Spleen (tissue), 11 donors: ENCODE measurements around the gene GDF2. TPM values are rescaled to one million over a fixed set of nuclear protein-coding genes. Genes with fewer than 3 reads are reported as not detected.

Source experiments
- DNase-seq: peaks from one replicate; pipeline ENCODE4 v3.0.0-alpha.2; 2020
- H3K27ac ChIP-seq, 8 donors: fragments of 200-600 bp; sonication (generic) in 7 of 8; 1 replicate in 4 of 8; 2 replicates in 4 of 8; pipeline versions ENCODE4 v1.5.0 to v1.8.0; 2016 to 2021; ENCODE audit warnings: inconsistent platforms in 4 of 8, mild to moderate bottlenecking in 4 of 8, moderate library complexity in 1 of 8
- H3K27me3 ChIP-seq, 7 donors: fragments of 200-600 bp; sonication (generic) in 6 of 7; replicated peaks in 1 of 7; 1 replicate in 4 of 7; 2 replicates in 3 of 7; pipeline versions ENCODE4 v1.5.0 to v1.8.0; 2016 to 2021; ENCODE audit warnings: inconsistent platforms in 3 of 7, mild to moderate bottlenecking in 1 of 7
- H3K36me3 ChIP-seq, 6 donors: fragments of 200-600 bp; sonication (generic) in 5 of 6; 1 replicate in 4 of 6; 2 replicates in 2 of 6; pipeline versions ENCODE4 v1.5.0 to v1.8.0; 2016 to 2021; ENCODE audit warnings: inconsistent platforms in 2 of 6
- H3K4me1 ChIP-seq, 6 donors: fragments of 200-600 bp; sonication (generic) in 5 of 6; 1 replicate in 3 of 6; 2 replicates in 3 of 6; pipeline versions ENCODE4 v1.5.0 to v1.8.0; 2016 to 2021; ENCODE audit warnings: inconsistent platforms in 3 of 6
- H3K4me3 ChIP-seq, 8 donors: fragments of 200-600 bp; sonication (generic) in 7 of 8; 1 replicate in 4 of 8; 2 replicates in 4 of 8; pipeline versions ENCODE4 v1.5.0 to v1.8.0; 2016 to 2021; ENCODE audit warnings: inconsistent platforms in 4 of 8, mild to moderate bottlenecking in 4 of 8, moderate library complexity in 2 of 8
- H3K9me3 ChIP-seq, 8 donors: fragments of 200-600 bp; sonication (generic) in 7 of 8; 1 replicate in 4 of 8; 2 replicates in 4 of 8; pipeline versions ENCODE4 v1.5.0 to v1.8.0; 2016 to 2021; ENCODE audit warnings: inconsistent platforms in 4 of 8
- POLR2A ChIP-seq, 3 donors: fragments of 450-650 bp; IDR thresholded peaks; one replicate each; pipeline ENCODE4 v1.5.1; 2017; ENCODE audit warnings: antibody characterized with exemption in 3 of 3, mild to moderate bottlenecking in 1 of 3
- POLR2AphosphoS5 ChIP-seq, 3 donors: sonication (generic); formaldehyde crosslinking; IDR thresholded peaks; one replicate each; pipeline ENCODE4 v1.5.1; 2017; ENCODE audit warnings: antibody characterized with exemption in 3 of 3
- WGBS, 5 donors: extraction: QIAGEN DNeasy Blood & Tissue Kit in 3 of 5; methylation state at CpG; one replicate each; pipeline versions ENCODE4 v1.1.5 to v1.1.7; 2013 to 2018; 5-methylcytosine and 5-hydroxymethylcytosine counted together
- intact Hi-C: fragments of 100-400 bp; cut with DNase I; formaldehyde crosslinking; loops from one replicate; pipeline ENCODE4 v1.15.0; 2023; ENCODE audit warnings: low total_unique reads
- polyA plus RNA-seq, 3 donors: library from polyadenylated mRNA; stranded (reverse); fragments of 200-250 nt; gene quantifications; one replicate each; pipeline ENCODE4 v1.2.1, GENCODE V29; 2013
- total RNA-seq, 7 donors: library from RNA; depleted of rRNA in 3 of 7; stranded (reverse); fragments of >200 nt in 3 of 7; fragmentation: NEBNext Ultra II Directional in 4 of 7; extraction: Animal tissue kit (Norgen Biotek cat#: 25700) in 4 of 7; gene quantifications; one replicate each; pipeline versions ENCODE4 v1.1.0 to v1.2.1, GENCODE V29; 2016 to 2021
- TF ChIP-seq, protein P1 (sequence below), 11 experiments: fragments of 200-600 bp in 7 of 11; fragments of 450-650 bp in 4 of 11; sonication (generic) in 4 of 11; IDR thresholded peaks in 8 of 11; conservative IDR thresholded peaks in 3 of 11; 1 replicate in 7 of 11; 2 replicates in 4 of 11; pipeline versions ENCODE4 v1.4.0 to v1.8.0; 2016 to 2021; ENCODE audit warnings: antibody characterized with exemption in 11 of 11, inconsistent platforms in 4 of 11, mild to moderate bottlenecking in 1 of 11
- donor health status: healthy with polysubstance abuse.
- donor health status: DM: no; HTN: no; CAD: no; lungs with moderate emphysema.
- donor health status: DM: no; HTN: no; CAD: no.
- donor health status: Bipolar disorder and iron deficiency.
- donor health status: healthy.
- donor health status: DM: no; HTN: no; CAD: no.
- donor health status: DM: yes; HTN: yes; CAD: no.

GDF2 gene
- total and polyA plus RNA-seq, 10 donors: not detected

DNA sequence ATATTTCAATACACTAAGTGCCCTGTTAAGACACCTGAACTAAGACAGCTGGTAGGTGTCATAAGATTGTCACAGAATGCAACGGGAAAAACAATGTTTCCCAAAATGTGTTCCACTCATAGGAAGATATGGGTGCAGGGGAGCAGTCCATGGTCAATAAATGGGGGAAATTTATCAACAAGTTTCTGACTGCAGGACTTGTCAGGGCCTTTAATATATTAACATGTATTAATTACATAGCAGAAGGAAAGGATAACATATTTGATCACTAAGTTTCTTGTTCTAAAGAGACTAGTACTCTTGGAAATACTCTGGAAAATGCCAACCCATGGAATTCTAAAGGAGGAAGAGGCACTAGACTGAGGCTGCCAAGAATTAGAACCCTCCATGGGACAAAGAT, 32.6 kb downstream of the GDF2 start:
- H3K4me1 ChIP-seq: no peaks in the 10 kb centered on the region
- H3K27me3 ChIP-seq: no peaks in the 10 kb centered on the region
- intact Hi-C loops: no loop called here
- no peaks in the 10 kb centered on the region for H3K36me3 ChIP-seq
- no peak overlapping the region for H3K4me3 ChIP-seq
- H3K9me3 ChIP-seq: no peaks in the 10 kb centered on the region
- DNase-seq: no peak
- H3K27ac ChIP-seq: no peak overlapping the region
- TF ChIP-seq POLR2A (IDR thresholded peaks at IDR 0.05) (no peak), POLR2AphosphoS5 (IDR thresholded peaks at IDR 0.05) (no peak)
- TF ChIP-seq, protein P1, sequence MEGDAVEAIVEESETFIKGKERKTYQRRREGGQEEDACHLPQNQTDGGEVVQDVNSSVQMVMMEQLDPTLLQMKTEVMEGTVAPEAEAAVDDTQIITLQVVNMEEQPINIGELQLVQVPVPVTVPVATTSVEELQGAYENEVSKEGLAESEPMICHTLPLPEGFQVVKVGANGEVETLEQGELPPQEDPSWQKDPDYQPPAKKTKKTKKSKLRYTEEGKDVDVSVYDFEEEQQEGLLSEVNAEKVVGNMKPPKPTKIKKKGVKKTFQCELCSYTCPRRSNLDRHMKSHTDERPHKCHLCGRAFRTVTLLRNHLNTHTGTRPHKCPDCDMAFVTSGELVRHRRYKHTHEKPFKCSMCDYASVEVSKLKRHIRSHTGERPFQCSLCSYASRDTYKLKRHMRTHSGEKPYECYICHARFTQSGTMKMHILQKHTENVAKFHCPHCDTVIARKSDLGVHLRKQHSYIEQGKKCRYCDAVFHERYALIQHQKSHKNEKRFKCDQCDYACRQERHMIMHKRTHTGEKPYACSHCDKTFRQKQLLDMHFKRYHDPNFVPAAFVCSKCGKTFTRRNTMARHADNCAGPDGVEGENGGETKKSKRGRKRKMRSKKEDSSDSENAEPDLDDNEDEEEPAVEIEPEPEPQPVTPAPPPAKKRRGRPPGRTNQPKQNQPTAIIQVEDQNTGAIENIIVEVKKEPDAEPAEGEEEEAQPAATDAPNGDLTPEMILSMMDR (IDR thresholded peaks at IDR 0.05 in 8 of 11, conservative IDR thresholded peaks at IDR 0.05 in 3 of 11): no peak
- WGBS, 5 donors: 60 to 91% (median 79%) methylated on average over 1 of the region's 1 CpG

- DNase-seq: no peak
- H3K36me3 ChIP-seq: no peaks in the 10 kb centered on the region
- H3K27ac ChIP-seq: no peak overlapping the region
- H3K4me3 ChIP-seq: no peak overlapping the region
- 70 to 89% (median 80%) methylated on average over 5 of the region's 5 CpGs for WGBS, 5 donors
- H3K9me3 ChIP-seq: no peaks in the 10 kb centered on the region
- no peaks in the 10 kb centered on the region for H3K4me1 ChIP-seq
- no peaks in the 10 kb centered on the region for H3K27me3 ChIP-seq
- intact Hi-C loops: no loop called here
- no peak for TF ChIP-seq POLR2A (IDR thresholded peaks at IDR 0.05)
- TF ChIP-seq, protein P1 (IDR thresholded peaks at IDR 0.05 in 8 of 11, conservative IDR thresholded peaks at IDR 0.05 in 3 of 11): no peak
Observed at GRCh38 chr10:47356708-47357107, 34.5 kb downstream of the GDF2 start.

- DNase-seq: no peak
- intact Hi-C loops: no loop called here
- Histone ChIP-seq H3K4me3 (no peak overlapping the region), H3K27me3 (no peaks in the 10 kb centered on the region), H3K4me1 (no peaks in the 10 kb centered on the region), H3K27ac (no peak overlapping the region), H3K36me3 (no peaks in the 10 kb centered on the region), H3K9me3 (no peaks in the 10 kb centered on the region)
- TF ChIP-seq POLR2A (IDR thresholded peaks at IDR 0.05) (no peak), POLR2AphosphoS5 (IDR thresholded peaks at IDR 0.05) (no peak)
- TF ChIP-seq, protein P1 (IDR thresholded peaks at IDR 0.05 in 8 of 11, conservative IDR thresholded peaks at IDR 0.05 in 3 of 11): no peak
- 86 to 94% (median 92%) methylated on average over 1 to 12 of the region's 12 CpGs for WGBS, 5 donors
Observed at GRCh38 chr10:47357131-47357582, 34.9 kb downstream of the GDF2 start.

GRCh38 chr10:47357911-47358310, 35.7 kb downstream of the GDF2 start:
- intact Hi-C loops: no loop called here
- WGBS, 5 donors: 90 to 97% (median 92%) methylated on average over 3 of the region's 3 CpGs
- no peaks in the 10 kb centered on the region for H3K27me3 ChIP-seq
- no peak overlapping the region for H3K4me3 ChIP-seq
- H3K27ac ChIP-seq: no peak overlapping the region
- H3K4me1 ChIP-seq: no peaks in the 10 kb centered on the region
- H3K9me3 ChIP-seq: no peaks in the 10 kb centered on the region
- no peaks in the 10 kb centered on the region for H3K36me3 ChIP-seq
- no peak for DNase-seq
- TF ChIP-seq POLR2AphosphoS5 (IDR thresholded peaks at IDR 0.05) (no peak), POLR2A (IDR thresholded peaks at IDR 0.05) (no peak)
- TF ChIP-seq, protein P1 (IDR thresholded peaks at IDR 0.05 in 8 of 11, conservative IDR thresholded peaks at IDR 0.05 in 3 of 11): no peak
